ENCODE results near the gene TPK1. TPM values are rescaled to one million over a fixed set of nuclear protein-coding genes. Genes with fewer than 3 reads are reported as not detected.

TPK1 gene
- total RNA-seq, 1 experiment from 2014 or later = 3.3 TPM

- CTCF ChIA-PET = no interaction called here
- intact Hi-C loops (cut with micrococcal nuclease; ENCODE audit: unreplicated experiment) = no loop called here
- no peak overlapping the region for H3K4me3 ChIP-seq (ENCODE audit: low read depth in 2 of 2, low read length in 2 of 2)
- H3K27ac ChIP-seq (ENCODE audit: low read length) = no peak overlapping the region
- POLR2A ChIA-PET = no interaction called here
- DNase-seq (ENCODE audit: low read depth, low spot score) (no peak), ATAC-seq (no peak)
- no peak for TF ChIP-seq TCF7L2 (IDR thresholded peaks at IDR 0.05; ENCODE audit: low read depth, low read length)
- no TSS peak for BruUV-seq (replicated peaks)
- H3K27me3 ChIP-seq (ENCODE audit: control insufficient read depth, insufficient read depth, low read length) = no peaks in the 10 kb centered on the region
- in situ Hi-C loops (cut with HindIII; ENCODE audit: low pct_unique_long_range_greater_than_20kb, low sequenced_read_pairs) = no loop called here
- no peaks in the 10 kb centered on the region for H3K36me3 ChIP-seq (ENCODE audit: control insufficient read depth, insufficient read depth, low read length)
- H3K4me1 ChIP-seq (ENCODE audit: control insufficient read depth, insufficient read depth, low read length) = no peaks in the 10 kb centered on the region
- no peaks in the 10 kb centered on the region for H3K9me3 ChIP-seq (ENCODE audit: control insufficient read depth, insufficient read depth, low read depth, low read length)
These were observed 206.8 kb downstream of the TPK1 start for GRCh38 chr7:144629011-144629410.

DNA sequence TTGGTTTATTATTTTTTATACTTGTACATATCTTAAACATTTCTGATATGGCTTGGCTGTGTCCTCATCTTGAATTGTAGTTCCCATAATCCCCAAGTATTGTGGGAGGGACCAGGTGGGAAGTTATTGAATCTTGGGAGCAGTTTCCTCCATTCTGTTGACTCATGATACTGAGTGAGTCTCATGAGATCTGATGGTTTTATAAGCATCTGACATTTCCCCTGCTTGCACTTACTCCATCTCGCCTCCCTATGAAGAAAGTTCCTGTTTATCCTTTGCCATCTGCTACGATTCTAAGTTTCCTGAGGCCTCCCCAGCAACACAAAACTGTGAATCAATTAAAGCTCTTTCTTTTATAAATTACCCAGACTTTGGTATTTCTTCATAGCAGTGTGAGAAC lies 207.7 kb downstream of the TPK1 start:
- BruUV-seq (replicated peaks) = no TSS peak
- in situ Hi-C loops (cut with HindIII; ENCODE audit: low pct_unique_long_range_greater_than_20kb, low sequenced_read_pairs) = no loop called here

More for the DNA sequence above, 207.7 kb downstream of the TPK1 start:
- H3K27me3 ChIP-seq (ENCODE audit: control insufficient read depth, insufficient read depth, low read length) = no peaks in the 10 kb centered on the region
- CTCF ChIA-PET = no interaction called here
- H3K9me3 ChIP-seq (ENCODE audit: control insufficient read depth, insufficient read depth, low read depth, low read length) = no peaks in the 10 kb centered on the region
- ATAC-seq (no peak), DNase-seq (ENCODE audit: low read depth, low spot score) (no peak)
- H3K36me3 ChIP-seq (ENCODE audit: control insufficient read depth, insufficient read depth, low read length) = no peaks in the 10 kb centered on the region
- POLR2A ChIA-PET = no interaction called here
- H3K4me3 ChIP-seq (ENCODE audit: low read depth in 2 of 2, low read length in 2 of 2) = no peak overlapping the region
- no peak overlapping the region for H3K27ac ChIP-seq (ENCODE audit: low read length)
- TF ChIP-seq TCF7L2 (IDR thresholded peaks at IDR 0.05; ENCODE audit: low read depth, low read length) = no peak
- TF ChIP-seq REST (IDR thresholded peaks at IDR 0.05; ENCODE audit: insufficient read depth in 1 of 2, low read depth in 2 of 2, low read length in 1 of 2) = no peak
- no peak for TF ChIP-seq SIN3A (IDR thresholded peaks at IDR 0.05; ENCODE audit: borderline replicate concordance, insufficient read depth, low read depth, low read length)
- TF ChIP-seq CTCF (IDR thresholded peaks at IDR 0.05) = no peak
- no peak for TF ChIP-seq POLR2AphosphoS5 (IDR thresholded peaks at IDR 0.05; ENCODE audit: low read depth, low read length)
- intact Hi-C loops (cut with micrococcal nuclease; ENCODE audit: unreplicated experiment) = no loop called here
- H3K4me1 ChIP-seq (ENCODE audit: control insufficient read depth, insufficient read depth, low read length) = no peaks in the 10 kb centered on the region

Measured in Panc1 (cell line).